ENCODE data around the gene PLCB3. TPM values are rescaled to one million over a fixed set of nuclear protein-coding genes. Genes with fewer than 3 reads are reported as not detected.
A peak's percentile ranks its signal among the peaks of the same experiment; 100 is the strongest.

The PLCB3 gene
- total RNA-seq, 2 experiments from 2014 or later, result 7.3 to 7.4 TPM

GRCh38 chr11:64247729-64248531 lies 3.4 kb upstream of the PLCB3 start:
- DNase-seq, result no peak
- H3K27ac Mint-ChIP-seq, result no peak overlapping the region
- peaks cover 30% of the 10 kb centered on the region for H3K4me1 Mint-ChIP-seq
- H3K36me3 Mint-ChIP-seq, result peaks cover 15% of the 10 kb centered on the region
- peak overlapping the region; percentile 48 for H3K4me3 Mint-ChIP-seq
- no peaks in the 10 kb centered on the region for H3K9me3 Mint-ChIP-seq
- H3K27me3 Mint-ChIP-seq, result no peaks in the 10 kb centered on the region

DNA sequence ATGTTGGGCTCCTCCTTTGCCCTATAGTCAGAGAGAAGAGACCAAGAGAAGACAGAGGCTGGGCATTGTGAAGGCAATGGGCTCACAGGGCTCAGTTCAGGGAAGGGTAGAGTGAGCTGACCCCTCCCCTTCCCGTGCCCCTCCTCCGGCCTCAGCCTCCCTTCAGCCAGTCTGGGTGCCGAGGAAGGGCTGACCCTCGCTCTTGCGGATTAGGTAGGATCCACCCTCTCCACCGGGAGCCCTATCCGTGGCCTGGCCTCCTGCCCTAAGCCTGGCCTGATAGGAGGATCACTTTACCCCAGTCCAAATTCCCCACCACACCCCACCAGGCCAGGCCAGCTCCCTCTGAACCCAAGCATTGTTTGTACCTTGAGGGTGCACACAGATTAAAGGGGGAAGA lies 2.8 kb upstream of the PLCB3 start:
- Mint-ChIP-seq H3K27me3 (no peaks in the 10 kb centered on the region), H3K4me1 (peaks cover 24% of the 10 kb centered on the region), H3K4me3 (no peak overlapping the region), H3K9me3 (no peaks in the 10 kb centered on the region), H3K36me3 (peaks cover 10% of the 10 kb centered on the region), H3K27ac (no peak overlapping the region)
- no peak for DNase-seq

DNA sequence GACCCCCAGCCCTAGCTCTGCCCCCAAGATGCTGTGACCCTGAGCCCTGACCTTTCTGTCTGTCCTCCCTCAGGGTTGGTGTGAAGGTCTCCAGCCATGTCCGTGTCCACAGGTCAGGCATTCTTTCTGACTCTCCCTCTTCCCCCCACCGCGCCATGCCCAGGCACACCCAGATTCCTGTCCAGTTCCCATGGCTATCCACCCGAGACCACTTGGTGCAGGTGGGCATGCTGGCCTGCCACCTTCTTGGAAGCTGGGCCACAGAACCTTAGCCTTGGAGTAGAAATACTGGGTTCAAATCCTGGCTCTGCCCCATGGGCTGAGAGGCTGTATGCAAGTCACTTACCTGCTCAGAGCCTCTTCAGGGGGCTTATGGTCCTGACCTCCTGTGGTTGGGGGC lies 2.3 kb upstream of the PLCB3 start:
- no peak for DNase-seq
- no peaks in the 10 kb centered on the region for H3K9me3 Mint-ChIP-seq
- peaks cover 7% of the 10 kb centered on the region for H3K36me3 Mint-ChIP-seq
- H3K27ac Mint-ChIP-seq, result no peak overlapping the region
- no peak overlapping the region for H3K4me3 Mint-ChIP-seq
- peaks cover 19% of the 10 kb centered on the region for H3K4me1 Mint-ChIP-seq
- no peaks in the 10 kb centered on the region for H3K27me3 Mint-ChIP-seq

DNA sequence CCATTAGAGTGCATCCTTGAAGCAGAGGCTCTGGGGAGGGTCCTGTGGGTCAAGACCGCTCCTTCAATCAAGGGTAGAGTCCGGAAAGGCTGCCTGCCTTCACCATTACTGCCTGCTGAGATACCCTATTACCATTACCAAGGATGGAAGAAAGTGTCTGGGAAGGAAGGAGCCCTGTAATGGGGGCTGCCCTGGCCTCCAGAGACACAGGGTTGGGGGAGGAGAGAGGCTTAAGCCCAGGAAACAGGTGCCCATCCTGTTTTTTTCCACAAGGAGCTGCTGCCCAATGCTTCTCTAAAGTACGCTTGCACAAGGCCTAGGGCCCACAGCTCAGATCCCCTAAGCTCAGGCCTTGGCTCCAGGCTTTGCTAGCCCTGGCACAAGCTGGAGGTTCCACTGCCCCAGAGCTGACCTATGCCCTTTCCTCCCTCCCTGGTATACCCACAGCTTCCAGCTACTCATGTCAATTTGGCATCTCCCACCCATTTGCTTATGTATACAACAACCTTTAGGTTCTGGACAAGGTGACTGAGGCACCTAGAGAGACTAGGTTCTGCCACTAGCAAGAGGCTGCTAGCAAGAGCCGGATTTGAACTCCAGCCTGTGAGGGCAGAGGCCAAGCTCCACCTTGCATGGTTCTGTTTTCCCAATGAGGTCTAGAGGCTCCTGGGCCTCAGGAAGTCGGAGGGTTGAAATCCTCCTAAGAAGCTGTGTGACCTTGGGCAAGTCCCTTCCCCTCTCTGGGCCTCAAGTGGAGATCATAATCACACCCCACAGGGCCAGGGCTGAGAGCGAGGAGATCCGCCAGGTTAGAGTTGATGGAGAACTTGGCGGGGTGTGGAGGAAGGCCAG lies 1.5 kb upstream of the PLCB3 start:
- Mint-ChIP-seq H3K9me3 (no peaks in the 10 kb centered on the region), H3K36me3 (peaks cover 7% of the 10 kb centered on the region), H3K4me3 (no peak overlapping the region), H3K4me1 (peaks cover 16% of the 10 kb centered on the region), H3K27me3 (no peaks in the 10 kb centered on the region), H3K27ac (no peak overlapping the region)
- DNase-seq, result no peak

DNA sequence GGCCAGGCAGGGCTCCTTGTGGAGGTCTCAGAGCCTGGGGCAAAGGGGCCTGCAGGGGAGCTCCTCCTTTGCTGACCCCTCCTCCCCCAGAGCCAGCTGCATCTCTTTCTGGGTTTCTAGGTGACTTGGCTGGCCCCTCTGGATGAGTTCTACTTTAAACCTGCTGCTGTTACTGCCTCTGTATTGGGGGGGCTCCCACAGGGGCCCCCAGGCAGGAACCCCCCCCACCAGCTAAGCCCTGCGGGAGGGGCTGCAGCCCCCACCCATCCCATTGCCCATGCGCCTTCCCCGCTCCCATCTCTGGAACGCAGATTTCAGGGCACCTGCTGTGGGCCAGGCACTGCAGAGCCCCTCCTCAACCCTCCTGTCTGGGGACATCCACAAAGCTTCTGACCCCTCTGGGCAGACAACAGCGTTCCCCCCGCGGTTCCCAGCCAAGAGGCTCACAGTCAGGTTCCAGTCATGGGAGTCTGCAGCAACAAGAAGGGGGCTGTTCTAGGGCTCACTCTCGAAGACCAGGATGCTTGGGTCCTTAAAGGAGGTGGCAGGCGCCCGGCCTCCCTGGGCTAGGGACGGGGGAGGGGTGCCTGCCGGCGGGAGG lies 815 bp upstream of the PLCB3 start:
- peaks cover 6% of the 10 kb centered on the region for H3K36me3 Mint-ChIP-seq
- no peak for DNase-seq
- peaks cover 16% of the 10 kb centered on the region for H3K4me1 Mint-ChIP-seq
- peak overlapping the region; percentile 79 for H3K4me3 Mint-ChIP-seq
- no peaks in the 10 kb centered on the region for H3K9me3 Mint-ChIP-seq
- no peak overlapping the region for H3K27ac Mint-ChIP-seq
- H3K27me3 Mint-ChIP-seq, result no peaks in the 10 kb centered on the region

- Mint-ChIP-seq H3K4me1 (peaks cover 16% of the 10 kb centered on the region), H3K36me3 (no peaks in the 10 kb centered on the region), H3K27me3 (no peaks in the 10 kb centered on the region), H3K4me3 (peak overlapping the region; percentile 91), H3K27ac (peak overlapping the region; percentile 11), H3K9me3 (no peaks in the 10 kb centered on the region)
- no peak for DNase-seq
Observed at GRCh38 chr11:64251753-64252002, 348 bp downstream of the PLCB3 start.

GRCh38 chr11:64252003-64252872 lies 908 bp downstream of the PLCB3 start:
- peak; percentile 26 for DNase-seq
- Mint-ChIP-seq H3K27ac (peak overlapping the region; percentile 11), H3K4me3 (peak overlapping the region; percentile 91)

GRCh38 chr11:64253043-64253442 lies 1.7 kb downstream of the PLCB3 start:
- H3K4me1 Mint-ChIP-seq, result peaks cover 10% of the 10 kb centered on the region
- no peaks in the 10 kb centered on the region for H3K9me3 Mint-ChIP-seq
- no peak overlapping the region for H3K4me3 Mint-ChIP-seq
- no peak for DNase-seq
- H3K27ac Mint-ChIP-seq, result no peak overlapping the region
- peaks cover 1% of the 10 kb centered on the region for H3K36me3 Mint-ChIP-seq
- H3K27me3 Mint-ChIP-seq, result no peaks in the 10 kb centered on the region

More at GRCh38 chr11:64252003-64252872, 908 bp downstream of the PLCB3 start:
- H3K4me1 Mint-ChIP-seq, result peaks cover 13% of the 10 kb centered on the region
- H3K27me3 Mint-ChIP-seq, result no peaks in the 10 kb centered on the region
- no peaks in the 10 kb centered on the region for H3K9me3 Mint-ChIP-seq
- H3K36me3 Mint-ChIP-seq, result no peaks in the 10 kb centered on the region

GRCh38 chr11:64253481-64253880 lies 2.2 kb downstream of the PLCB3 start:
- no peaks in the 10 kb centered on the region for H3K9me3 Mint-ChIP-seq
- H3K36me3 Mint-ChIP-seq, result peaks cover 2% of the 10 kb centered on the region
- no peaks in the 10 kb centered on the region for H3K27me3 Mint-ChIP-seq
- H3K4me3 Mint-ChIP-seq, result no peak overlapping the region
- DNase-seq, result no peak
- peaks cover 10% of the 10 kb centered on the region for H3K4me1 Mint-ChIP-seq
- no peak overlapping the region for H3K27ac Mint-ChIP-seq

GRCh38 chr11:64254326-64254725 lies 3.0 kb downstream of the PLCB3 start:
- peaks cover 3% of the 10 kb centered on the region for H3K36me3 Mint-ChIP-seq
- DNase-seq, result no peak
- no peak overlapping the region for H3K27ac Mint-ChIP-seq
- H3K9me3 Mint-ChIP-seq, result no peaks in the 10 kb centered on the region
- peaks cover 10% of the 10 kb centered on the region for H3K4me1 Mint-ChIP-seq
- H3K4me3 Mint-ChIP-seq, result no peak overlapping the region
- no peaks in the 10 kb centered on the region for H3K27me3 Mint-ChIP-seq

- DNase-seq, result no peak
- no peaks in the 10 kb centered on the region for H3K27me3 Mint-ChIP-seq
- H3K9me3 Mint-ChIP-seq, result no peaks in the 10 kb centered on the region
- peaks cover 9% of the 10 kb centered on the region for H3K36me3 Mint-ChIP-seq
- no peak overlapping the region for H3K27ac Mint-ChIP-seq
- no peak overlapping the region for H3K4me3 Mint-ChIP-seq
- peaks cover 18% of the 10 kb centered on the region for H3K4me1 Mint-ChIP-seq
Observed at GRCh38 chr11:64255135-64256128, 4.1 kb downstream of the PLCB3 start.

DNA sequence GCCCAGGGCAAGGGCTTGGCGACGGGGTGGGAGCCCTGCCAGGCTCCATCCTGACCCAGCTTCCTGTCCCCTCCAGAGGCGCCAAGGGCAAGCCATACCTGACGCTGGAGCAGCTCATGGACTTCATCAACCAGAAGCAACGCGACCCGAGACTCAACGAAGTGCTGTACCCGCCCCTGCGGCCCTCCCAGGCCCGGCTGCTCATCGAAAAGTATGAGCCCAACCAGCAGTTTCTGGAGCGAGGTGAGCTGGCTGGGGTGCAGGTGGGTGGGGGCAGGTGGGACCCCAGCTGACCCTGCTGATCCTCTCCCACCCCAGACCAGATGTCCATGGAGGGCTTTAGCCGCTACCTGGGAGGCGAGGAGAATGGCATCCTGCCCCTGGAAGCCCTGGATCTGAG lies 5.0 kb downstream of the PLCB3 start:
- no peaks in the 10 kb centered on the region for H3K27me3 Mint-ChIP-seq
- no peak overlapping the region for H3K27ac Mint-ChIP-seq
- H3K4me1 Mint-ChIP-seq, result peaks cover 16% of the 10 kb centered on the region
- H3K4me3 Mint-ChIP-seq, result no peak overlapping the region
- no peaks in the 10 kb centered on the region for H3K9me3 Mint-ChIP-seq
- DNase-seq, result no peak
- peaks cover 9% of the 10 kb centered on the region for H3K36me3 Mint-ChIP-seq

DNA sequence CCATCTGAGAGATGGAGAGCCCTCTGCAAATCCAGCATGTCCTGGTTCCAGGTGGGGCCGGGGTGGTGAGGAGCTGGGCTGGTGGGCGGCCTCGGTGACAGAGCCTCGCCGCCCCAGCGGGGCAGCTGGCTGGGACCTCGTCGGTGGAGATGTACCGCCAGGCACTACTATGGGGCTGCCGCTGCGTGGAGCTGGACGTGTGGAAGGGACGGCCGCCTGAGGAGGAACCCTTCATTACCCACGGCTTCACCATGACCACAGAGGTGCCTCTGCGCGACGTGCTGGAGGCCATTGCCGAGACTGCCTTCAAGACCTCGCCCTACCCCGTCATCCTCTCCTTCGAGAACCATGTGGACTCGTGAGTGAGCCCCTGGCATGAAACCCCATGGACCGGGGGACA lies 7.0 kb downstream of the PLCB3 start:
- Mint-ChIP-seq H3K4me3 (no peak overlapping the region), H3K9me3 (no peaks in the 10 kb centered on the region), H3K36me3 (peaks cover 9% of the 10 kb centered on the region), H3K27ac (no peak overlapping the region), H3K4me1 (peaks cover 9% of the 10 kb centered on the region), H3K27me3 (no peaks in the 10 kb centered on the region)
- no peak for DNase-seq
